Fibroblast of the aortic adventitia (primary cell): ENCODE data around the gene NCAPH2. TPM values are rescaled to one million over a fixed set of nuclear protein-coding genes. Genes with fewer than 3 reads are reported as not detected.

Experiments
- DNase-seq: peaks from one replicate; pipeline ENCODE4 v3.0.0-alpha.2; 2010; ENCODE audit warnings: low read depth
- H3K4me3 ChIP-seq: 2 replicates; pipeline ENCODE4 v1.5.1; 2011; ENCODE audit warnings: low read depth, mild to moderate bottlenecking, control low read depth, low read length, moderate library complexity
- CTCF ChIP-seq: IDR thresholded peaks from 2 replicates; pipeline ENCODE4 v1.5.1; 2011; ENCODE audit warnings: mild to moderate bottlenecking, low read length, control low read depth, inconsistent platforms; ENCODE audit not compliant: insufficient read depth
- total RNA-seq: library from RNA; depleted of rRNA; stranded (reverse); fragments of >200 nt; gene quantifications from 2 replicates; pipeline ENCODE4 v1.2.3, GENCODE V29; 2012; ENCODE audit warnings: low replicate concordance

NCAPH2 gene
- total RNA-seq, 1 donor, result 49.1 TPM

DNA sequence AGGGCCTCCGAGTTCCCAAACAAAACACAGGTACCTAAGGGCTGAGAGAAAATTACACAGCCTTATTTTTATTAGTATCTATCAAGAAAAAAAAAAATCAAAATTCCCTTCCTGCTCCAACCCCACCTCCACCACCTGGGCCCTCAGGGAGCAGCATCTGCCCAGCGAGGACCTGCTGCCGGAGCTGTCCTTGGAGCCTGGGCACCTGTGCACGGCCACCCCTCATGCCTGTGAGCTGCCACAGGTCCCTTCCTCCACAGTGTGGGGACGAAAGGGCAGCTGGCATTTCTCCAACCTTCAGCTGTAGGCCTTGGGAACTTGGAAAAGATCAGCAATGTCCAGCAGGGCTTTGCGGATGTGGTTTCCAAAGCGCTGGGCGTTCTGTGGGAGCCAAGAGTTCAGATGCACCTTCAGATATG is 61.0 kb downstream of the NCAPH2 start:
- DNase-seq, result no peak
- TF ChIP-seq CTCF, result no peak
- no peak overlapping the region for H3K4me3 ChIP-seq

DNA sequence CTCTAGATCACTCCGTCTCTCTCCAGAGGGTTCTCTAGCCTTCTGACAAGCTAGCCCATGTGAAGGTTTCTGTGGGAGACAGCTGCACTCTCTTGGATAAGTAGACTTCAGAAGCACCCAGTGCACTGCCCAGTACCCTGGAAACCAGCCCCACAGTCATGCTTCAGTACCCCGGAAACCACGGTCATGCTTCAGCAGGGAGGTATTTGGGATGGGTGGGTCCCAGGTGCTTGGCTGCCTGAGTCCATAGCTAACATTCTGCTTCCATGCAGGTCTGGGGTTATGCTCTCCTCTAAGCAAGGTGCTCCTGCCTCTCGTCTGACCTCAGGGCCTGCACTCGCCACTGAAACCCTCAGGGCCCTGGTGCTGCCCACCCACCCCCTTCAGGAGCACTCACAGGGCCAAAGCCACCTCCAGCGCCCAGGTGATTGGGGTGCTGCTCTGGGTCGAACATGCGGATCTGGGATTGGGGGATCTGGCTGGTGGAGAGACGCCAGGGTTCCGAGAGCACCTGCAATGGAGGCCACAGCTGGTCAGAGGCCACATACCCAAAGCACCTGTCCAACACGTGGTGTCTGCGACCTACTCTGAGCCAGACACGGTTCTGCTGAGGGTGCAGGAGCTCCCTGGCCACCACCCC is 62.0 kb downstream of the NCAPH2 start:
- H3K4me3 ChIP-seq, result no peak overlapping the region
- TF ChIP-seq CTCF, result no peak
- no peak for DNase-seq

DNA sequence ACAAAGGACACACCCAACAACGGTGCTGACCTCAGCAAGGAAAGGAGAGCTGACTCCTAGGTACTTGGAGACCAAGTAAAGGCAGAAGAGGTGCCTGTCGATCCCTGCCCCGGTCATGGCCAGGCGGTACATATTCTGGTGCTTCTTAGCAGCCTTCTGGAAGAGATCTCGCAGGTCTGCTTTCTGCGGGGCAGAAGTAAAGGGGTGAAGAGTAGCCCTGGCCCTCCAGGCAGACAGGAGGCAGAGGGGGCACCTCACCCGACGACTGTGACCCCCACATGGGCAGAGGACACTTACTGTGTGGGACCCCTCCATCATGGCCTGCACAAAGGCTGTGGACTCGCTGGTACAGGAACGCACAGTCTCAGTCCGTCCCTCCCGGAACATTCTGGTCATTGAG is 62.8 kb downstream of the NCAPH2 start:
- H3K4me3 ChIP-seq, result no peak overlapping the region
- TF ChIP-seq CTCF, result no peak
- DNase-seq, result no peak

- DNase-seq, result no peak
- no peak overlapping the region for H3K4me3 ChIP-seq
- no peak for TF ChIP-seq CTCF
Observed at GRCh38 chr22:50571264-50572175, 63.5 kb downstream of the NCAPH2 start.

DNA sequence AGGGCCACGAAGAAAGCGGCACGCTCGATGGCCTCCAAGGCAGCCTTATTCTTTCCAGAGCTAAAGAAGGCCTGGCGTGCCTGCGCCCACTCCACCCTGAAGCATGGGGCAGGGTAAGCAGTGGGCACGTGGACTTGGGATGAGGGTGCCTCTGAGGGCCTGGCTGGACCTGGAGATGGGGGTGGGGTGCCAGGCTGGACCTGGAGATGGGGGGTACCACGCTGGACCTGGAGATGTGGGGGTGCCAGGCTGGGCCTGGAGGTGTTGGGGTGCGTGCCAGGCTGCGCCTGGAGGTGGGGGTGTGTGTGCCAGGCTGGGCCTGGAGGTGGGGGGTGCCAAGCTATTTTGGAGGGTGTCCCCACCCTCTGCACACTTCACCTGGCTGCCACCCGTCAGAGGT is 64.9 kb downstream of the NCAPH2 start:
- no peak for TF ChIP-seq CTCF
- DNase-seq, result no peak
- H3K4me3 ChIP-seq, result no peak overlapping the region

DNA sequence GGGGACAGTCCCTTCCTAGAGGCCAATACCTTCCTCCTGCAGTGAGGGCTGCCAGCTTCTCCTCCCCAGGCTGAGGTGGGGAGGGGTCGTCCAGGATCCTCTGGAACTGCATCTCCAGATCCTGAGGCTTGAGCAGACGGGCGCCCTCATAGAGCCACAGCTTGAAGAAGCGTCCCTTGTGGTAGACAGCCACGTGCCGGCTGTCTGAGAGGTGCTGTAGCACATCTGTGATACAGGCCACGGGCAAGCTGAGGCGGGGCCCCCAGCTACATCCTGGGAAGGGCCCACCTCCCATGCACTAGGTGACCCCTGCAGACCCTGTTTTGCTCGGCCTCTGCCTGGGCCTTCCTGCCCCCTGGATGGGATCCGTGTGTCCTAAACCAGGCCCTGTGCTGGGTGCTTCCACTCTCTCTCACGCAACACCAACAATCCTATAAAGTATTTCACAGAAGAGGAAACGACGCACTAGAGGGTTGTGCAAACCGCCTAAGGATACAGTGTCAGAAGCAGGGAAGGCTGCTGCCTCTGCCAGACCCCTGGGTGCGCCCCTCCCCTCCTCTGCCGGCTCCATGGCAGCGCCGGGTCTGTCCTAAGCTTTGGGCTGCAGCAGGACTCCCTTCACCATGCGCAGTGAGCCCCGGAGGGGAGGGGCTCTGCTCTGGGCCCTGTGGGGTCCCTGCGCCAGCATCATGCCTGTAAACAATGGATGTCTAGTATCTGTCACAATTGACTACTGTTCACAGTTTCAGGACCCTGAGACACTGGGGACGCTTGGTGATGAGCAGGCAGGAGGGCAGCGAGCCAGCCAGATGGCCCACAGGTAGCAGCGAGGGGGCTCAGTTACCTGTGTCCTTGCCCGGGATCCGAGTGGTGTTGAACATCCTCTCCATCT is 65.7 kb downstream of the NCAPH2 start:
- no peak overlapping the region for H3K4me3 ChIP-seq
- TF ChIP-seq CTCF, result no peak
- DNase-seq, result no peak
